ENCODE measurements around the gene STAT5B.
"Not testable (repeated sequence)": the region's sequence is repeated elsewhere in the genome, so short reads cannot be mapped to it uniquely, and the experiment has no call there.

The STAT5B gene

DNA sequence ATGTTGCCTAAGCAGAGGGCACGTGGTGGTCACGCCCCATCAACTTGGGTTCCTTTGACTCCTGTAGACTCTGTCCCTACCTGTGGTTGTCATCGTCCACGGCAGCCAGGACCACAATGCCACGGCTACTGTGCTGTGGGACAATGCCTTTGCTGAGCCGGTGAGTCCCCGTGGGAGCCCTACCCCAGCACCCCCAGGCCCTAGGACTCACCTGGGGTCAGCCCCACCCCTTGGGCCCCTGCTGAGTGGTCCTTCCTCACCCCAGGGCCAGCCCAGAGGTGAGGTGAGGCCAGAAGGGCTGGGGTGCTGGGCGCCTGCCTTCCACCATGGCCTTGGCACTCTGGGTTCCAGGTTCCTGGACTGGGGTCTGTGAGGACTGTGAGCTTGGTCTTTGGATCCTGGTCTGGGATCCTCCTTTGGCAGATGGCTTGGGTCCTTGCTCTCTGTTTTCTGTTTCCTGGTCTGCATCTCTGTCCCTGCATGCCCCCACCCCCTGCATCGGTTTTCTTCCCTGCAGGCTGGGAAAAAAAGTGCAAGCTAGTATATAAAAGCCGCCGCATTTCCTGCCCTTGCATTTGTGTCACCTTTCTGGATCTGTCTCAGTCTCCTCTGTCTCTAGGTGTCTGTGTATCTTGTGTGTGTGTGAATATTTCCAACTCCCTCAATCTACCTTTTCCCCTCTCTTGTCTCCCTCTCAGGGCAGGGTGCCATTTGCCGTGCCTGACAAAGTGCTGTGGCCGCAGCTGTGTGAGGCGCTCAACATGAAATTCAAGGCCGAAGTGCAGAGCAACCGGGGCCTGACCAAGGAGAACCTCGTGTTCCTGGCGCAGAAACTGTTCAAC, 29.6 kb upstream of the STAT5B start:
- no peak for DNase-seq

GRCh38 chr17:42305031-42305330, 28.8 kb upstream of the STAT5B start:
- DNase-seq, result not testable (repeated sequence)

DNA sequence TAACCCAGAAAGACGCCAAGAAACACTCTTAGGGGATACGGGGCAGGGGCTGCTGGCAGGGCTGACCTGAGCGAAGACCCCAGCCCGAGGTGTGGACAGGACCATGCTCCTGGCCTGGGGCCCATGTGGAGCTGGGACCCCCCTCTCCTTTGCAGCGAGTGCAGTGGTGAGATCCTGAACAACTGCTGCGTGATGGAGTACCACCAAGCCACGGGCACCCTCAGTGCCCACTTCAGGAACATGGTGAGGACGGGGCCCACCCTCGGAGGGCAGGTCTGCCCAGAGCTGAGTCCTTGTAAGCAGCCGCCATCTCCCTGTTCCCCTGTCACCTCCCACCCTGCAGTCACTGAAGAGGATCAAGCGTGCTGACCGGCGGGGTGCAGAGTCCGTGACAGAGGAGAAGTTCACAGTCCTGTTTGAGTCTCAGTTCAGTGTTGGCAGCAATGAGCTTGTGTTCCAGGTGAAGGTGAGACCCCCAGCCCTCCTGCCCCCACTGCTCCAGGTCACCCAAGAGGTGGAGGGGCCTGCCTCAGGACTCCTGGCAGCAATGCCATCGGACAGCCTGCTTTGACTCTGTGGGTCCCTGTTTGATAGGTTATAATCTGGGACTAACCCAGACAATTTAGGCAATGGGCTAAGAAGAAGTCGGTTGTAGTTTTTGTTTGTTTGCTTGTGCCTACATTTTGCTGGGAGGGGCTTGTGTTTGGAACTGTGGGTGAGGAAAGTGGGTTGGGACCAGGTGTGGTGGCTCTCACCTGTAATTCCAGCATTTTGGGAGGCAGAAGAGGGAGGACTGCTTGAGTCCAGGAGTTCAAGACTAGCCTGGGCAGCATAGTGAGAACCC, 28.2 kb upstream of the STAT5B start:
- no peak for DNase-seq

- DNase-seq, result no peak
Measured at GRCh38 chr17:42303694-42304093, 27.5 kb upstream of the STAT5B start.

GRCh38 chr17:42301022-42301421, 24.8 kb upstream of the STAT5B start:
- no peak for DNase-seq

DNA sequence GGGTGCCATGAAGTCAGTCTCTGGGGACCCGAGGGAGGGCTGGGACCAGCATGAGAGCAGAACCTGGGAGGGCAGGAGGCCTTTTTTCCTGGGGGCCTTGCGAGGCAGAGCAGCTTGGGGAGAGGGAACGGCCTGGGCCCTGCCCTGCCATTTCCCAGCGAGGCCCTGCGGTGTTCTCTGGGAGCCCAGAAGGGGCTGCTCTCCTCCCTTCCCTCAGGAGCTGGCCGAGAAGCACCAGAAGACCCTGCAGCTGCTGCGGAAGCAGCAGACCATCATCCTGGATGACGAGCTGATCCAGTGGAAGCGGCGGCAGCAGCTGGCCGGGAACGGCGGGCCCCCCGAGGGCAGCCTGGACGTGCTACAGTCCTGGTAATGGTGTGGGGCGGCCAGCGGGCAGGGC, 23.7 kb upstream of the STAT5B start:
- DNase-seq, result not testable (repeated sequence)

DNA sequence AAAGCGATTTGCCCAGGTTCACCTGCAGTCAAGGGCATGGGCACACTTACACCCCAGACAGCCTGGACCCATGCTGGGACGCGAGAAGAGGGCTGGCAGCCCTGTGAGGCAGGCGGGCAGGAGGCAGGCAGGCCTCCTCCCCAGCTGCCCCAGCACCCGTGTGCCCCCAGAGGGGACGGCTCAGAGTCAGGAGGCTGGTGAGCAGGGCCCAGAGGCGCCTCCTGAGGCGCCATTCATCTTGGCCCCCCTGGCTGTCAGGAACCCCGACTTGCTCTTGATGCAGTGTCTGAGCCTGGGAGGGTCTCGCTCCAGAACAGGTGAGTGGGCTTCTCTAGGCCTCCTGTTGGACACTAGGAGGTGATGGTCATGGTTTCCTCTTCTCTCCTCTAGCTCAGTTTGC, 23.2 kb upstream of the STAT5B start:
- DNase-seq, result not testable (repeated sequence)

DNA sequence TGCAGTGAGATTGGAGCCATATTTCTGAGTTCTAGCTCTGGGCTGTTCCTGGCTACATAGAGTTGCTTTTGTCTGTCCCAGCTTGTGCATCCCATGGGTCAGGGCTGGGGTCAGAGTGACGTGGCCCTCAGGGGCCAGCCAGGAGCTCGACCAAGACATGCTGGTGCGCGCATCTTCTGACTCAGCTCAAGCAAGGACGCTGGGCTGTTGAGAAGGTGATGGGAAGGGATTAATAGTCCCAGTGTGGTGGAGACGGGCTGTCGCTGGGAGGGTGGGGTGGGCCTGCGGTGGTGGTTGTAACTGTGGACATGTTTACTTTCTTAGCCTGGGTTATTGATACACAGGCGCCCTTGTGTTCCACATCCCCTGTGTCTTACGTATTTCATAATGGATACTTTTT, 21.6 kb upstream of the STAT5B start:
- DNase-seq, result not testable (repeated sequence)

- DNase-seq, result no peak
Measured at GRCh38 chr17:42296012-42296411, 19.8 kb upstream of the STAT5B start.

DNA sequence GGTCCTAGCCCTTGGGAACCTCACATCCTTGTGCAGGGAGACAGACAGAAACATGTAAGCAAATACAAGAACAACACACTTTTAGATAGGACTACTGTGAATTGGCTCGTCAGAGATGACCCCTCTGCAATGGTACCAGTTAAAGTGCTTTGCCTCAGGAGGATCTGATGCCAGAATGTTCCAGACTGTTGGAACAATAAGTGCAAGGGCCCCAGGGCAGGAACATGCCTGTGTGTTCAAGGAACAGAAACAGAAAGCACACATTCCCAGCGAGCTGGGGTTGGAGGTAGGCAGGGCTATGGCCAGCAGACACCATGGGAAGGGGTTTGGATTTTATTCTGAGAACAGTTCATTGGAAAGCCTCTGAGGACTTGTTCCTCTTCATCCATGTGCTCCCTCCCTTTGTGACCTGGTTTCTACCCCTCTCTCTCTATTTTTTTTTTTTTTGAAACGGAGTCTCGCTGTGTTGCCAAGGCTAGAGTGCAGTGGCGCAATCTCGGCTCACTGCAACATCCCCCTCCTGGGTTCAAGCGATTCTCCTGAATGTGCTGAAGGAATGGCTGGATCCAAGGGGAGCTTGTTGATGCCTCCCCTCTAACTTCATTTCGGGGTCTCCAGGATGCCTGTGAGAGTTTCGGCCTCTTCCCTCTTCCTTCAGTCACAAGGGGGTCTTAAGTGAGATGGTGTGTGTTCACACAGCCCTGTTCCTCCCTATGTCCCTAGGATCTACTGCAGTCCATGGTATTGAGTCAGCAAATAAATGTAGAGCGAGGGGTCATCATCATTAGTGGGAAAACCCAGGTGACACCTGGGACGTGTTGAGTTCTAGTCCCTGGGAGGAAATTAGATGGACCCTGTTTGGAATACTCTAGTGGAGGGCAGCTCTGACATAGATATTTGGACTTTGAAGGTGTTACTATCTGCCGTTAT, 18.5 kb upstream of the STAT5B start:
- no peak for DNase-seq

DNA sequence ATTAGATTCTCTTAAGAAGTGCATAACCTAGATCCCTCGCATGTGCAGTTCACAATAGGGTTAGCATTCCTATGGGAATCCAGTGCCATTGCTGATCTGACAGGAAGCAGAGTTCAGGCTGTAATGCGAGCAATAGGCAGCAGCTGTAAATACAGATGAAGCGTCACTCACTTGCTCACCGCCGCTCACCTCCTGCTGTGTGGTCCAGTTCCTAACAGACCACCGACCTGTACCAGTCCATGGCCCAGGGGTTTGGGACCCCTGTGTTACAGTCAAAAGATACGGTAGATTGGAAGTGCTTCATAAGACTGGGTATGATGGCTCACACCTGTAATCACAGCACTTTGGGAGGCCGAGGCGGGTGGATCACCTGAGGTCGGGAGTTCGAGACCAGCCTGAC, 14.9 kb upstream of the STAT5B start:
- DNase-seq, result no peak

DNA sequence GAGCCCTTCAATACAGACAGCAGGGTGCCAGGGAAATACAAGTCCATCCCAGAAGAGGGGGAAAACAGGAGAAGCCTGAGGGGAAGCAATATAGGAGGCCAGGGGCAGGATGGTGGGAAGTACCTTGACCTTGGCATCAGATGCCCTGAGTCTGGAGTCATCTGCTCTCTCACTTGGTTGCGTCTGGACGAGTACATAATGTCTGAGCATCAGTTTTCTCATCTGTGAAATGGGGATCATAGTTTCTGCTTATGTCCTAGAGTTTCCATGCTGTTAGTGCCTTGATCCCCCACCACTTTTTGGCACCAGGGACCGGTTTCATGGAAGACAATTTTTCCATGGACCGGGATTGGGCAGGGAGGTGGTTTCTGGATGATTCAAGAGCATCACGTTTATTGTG, 14.4 kb upstream of the STAT5B start:
- no peak for DNase-seq

DNA sequence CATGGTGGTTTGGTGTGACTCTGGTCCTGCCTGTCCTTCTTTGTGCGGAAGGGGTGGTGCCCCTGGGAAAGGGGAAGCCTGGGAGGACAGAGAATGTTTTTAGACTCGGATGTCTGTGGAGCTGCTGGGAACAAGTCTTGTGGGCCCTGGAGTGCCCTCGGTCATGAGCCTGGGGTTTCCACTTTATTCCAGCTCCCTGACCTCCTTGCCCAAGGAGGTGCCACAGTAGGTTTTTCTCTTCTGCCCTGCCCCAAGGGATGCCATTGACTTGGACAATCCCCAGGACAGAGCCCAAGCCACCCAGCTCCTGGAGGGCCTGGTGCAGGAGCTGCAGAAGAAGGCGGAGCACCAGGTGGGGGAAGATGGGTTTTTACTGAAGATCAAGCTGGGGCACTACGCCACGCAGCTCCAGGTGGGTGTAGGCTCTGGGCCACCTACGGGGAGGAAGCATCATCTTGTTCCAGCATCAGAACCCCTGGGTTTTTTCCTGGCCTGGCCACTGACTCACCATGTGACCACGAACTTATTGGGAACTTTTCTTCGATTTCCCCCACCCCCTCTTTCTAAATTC, 13.5 kb upstream of the STAT5B start:
- DNase-seq, result peak; percentile 70

- DNase-seq, result peak; percentile 65
Measured at GRCh38 chr17:42288803-42289610, 12.8 kb upstream of the STAT5B start.

GRCh38 chr17:42287977-42288802, 12.0 kb upstream of the STAT5B start, which contains the start of gene STAT5A:
TSS of gene STAT5A (plus strand) at chr17:42288498. CDS start at chr17:42289412, 914 bp downstream.
- peak; percentile 73 for DNase-seq

DNA sequence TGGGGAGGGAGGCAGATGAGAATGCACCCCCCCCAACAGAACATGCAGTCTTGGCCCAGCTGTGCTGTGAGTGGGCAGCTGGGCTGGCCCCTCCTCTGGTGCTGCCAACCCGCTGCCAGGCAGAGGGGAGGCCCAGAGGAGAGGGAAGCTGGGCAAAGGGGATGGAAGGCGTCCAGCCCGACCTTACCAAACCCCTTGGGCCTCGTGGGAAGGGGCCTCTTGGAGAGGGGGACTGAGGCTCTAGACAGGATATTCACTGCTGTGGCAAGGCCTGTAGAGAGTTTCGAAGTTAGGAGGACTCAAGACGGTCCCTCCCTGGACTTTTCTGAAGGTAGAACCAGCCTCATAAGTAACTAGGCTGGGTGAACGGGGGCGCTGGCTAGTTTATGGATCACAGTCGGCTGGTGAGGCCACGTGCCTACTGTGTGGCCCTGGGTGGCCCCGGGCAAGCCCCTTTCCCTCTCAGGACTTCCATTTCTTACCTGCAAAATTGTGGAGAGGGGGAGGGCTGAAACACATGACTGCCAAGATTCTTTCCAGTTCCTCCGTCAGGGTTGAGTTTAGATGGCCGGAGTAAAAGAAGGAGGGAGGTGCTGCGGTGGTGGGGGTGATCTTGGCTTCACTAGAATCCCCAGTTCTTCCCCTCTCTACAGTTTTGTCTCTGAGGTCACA, 11.2 kb upstream of the STAT5B start:
- DNase-seq, result peak; percentile 53

- peak; percentile 13 for DNase-seq
Measured at GRCh38 chr17:42286411-42287221, 10.4 kb upstream of the STAT5B start.

DNA sequence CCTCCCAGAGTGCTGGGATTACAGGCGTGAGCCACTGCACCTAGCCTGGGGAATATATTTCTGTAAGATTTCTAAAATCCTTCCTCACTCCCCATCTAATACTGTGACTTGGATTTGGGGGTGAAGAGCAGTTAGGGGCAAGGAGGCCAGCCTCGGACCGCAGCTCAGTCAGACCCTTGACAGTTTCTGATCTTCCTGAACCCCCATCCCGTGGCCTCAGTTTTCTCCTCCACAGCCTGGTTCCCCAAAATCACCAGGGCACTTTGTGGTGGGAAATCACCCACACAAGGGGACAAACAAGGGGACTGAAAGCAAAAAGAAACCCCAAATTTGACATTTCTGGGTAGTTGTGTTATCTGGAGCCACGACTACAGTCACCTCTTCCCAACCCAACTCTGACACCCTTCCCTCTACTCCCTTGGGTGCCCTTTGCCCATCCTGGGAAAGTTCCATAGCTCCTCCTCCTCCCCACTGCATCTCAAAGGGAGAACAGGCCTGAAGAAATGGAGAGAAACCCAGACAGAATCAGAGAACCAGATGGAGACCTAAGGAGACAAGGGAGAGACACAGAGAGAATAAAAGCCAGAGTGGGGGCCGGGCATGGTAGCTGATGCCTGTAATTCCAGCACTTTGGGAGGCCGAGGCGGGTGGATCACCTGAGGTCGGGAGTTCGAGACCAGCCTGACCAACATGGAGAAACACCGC, 9.3 kb upstream of the STAT5B start:
- no peak for DNase-seq

DNA sequence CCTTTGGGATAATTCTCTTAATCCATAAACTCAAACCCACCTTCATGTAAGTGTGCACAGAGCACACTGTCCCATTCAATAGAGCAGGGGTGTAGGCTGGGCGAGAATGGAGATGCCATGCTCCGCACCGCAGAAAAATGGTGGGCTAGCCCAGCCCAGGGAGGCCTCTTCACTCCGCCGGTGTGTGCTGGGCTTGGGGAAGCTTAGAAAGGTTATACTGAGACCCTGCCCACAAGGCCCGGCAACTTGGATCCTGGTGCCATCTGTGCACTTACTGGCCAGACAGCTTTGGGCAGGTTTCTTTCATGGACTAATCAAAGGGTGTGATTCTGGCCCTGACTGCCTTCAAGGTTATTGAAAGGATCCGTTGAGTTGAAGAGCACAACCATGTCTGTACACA, 8.4 kb upstream of the STAT5B start:
- DNase-seq, result no peak

Measured in activated naive CD4-positive, alpha-beta T cell treated with anti-CD3 and anti-CD28 coated beads, Interleukin-2, amount 50 U/mL, for 16 hours (primary cell).